ENCODE data around the gene PRDM2.

The PRDM2 gene

DNA sequence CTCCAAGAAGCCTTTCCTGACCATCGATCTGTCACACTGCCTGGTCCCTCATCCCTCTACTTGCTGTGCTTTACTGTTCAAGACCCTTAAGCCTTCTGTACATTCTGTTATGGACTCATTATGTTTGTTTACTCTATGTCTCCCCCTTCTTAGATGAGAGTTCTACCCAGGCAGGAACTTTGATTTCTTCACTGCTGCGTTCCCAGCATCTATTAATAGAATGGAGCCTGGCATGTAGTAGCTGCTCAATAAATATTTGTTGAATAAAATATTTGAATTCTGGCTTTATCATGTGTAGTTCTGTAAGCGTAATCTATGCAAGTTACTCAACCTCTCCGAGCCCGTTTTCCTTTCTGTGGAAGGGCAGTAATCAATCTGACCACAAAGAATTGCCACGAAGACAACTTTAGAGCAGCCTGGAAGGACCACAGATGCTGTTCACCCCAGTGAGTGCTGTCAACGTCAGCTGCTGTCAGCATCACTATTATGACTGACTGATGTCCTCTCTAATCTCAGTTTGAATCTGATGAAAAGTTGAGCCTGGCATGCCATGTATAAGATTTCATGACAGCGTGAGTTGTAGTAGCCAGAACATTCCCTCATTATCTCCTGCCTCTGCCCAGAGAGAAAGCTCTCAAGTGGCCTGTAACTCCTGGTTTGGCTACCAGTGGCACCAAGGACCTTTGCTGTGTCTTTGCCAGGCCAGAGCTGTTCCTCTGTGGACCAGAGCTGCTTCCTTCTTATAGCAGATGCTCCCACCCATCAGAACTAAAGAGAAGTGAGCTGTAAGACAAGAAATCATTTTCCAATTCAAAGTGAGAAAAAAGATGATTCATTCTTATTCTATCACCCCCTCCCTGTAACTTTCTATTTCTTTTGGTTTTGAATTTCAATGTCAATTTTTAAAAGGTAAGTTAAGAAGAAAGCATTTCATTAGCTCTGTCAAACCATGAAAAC lies 94.5 kb downstream of the PRDM2 start:
- DNase-seq: no peak

DNA sequence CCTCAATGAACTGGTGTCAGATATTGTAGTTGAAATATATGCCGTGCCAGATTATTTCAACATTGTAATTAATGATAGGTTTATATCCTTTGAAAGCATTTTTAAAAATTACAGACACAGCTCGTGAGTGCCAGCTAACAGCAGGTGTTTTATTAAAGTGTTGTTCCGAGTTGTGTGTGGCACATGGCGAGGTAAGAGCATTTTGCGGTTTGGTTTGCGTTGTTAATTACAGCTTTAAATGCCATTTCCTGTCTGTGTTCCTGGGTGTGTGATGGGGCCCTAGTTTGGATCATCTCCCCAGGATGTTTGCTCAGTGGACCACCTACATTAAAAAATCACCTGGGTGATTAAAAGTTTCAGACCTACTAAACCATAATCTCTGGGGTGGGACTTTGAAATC lies 97.4 kb downstream of the PRDM2 start:
- DNase-seq: no peak

DNA sequence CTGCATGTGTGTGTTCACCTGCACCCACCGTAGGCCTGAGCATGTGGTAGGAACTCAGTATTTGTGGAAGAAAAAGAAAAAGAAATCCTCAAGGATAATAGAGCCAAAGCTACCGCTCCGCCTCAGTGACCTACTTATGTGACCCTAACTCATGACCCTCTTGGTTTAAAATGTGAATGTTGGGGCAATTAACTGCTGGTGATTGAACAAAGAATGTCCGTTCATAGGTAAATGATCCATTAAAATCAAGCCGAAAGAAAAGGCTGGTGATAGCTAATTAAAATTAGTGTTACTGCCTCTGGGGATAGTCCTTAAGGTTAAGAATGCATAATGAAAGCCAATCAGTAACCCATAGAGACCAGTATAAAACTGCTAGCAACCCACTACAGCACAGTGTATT lies 98.1 kb downstream of the PRDM2 start:
- no peak for DNase-seq

DNA sequence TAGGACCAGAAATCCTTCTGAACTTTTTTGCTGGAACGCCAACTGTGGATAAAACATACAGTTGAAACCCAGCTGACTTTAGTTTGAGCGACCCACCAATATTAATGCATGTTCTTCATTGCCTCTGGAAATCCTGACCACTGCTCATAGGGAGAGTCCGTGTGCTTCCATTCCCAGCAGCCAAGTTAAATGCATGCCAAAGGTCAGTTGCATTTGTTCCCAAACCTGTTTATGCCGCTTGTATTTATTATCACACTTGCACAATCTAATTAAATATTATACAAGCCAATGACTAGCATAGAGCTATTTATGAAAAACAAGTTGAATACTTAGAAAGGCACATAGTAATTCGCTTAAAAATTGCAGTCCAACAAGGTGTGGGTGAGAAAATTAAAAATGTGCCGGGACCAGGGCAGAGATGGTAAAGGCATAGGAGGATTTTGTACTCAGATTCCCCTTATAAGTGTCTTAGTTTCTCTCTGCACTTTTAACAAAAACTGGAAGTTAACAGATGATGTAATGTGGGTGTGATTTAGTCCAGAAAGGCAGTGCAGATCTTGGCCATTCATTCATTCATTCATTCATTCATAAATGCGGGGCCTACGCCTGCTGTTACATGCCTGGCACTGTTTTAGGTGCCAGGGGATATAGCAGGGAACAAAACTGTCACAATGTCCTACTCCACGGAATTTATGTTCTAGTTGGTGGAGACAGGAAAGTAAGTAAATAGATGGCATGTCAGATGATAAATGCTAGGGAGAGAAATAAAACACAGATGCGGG lies 99.7 kb downstream of the PRDM2 start:
- DNase-seq: no peak

DNA sequence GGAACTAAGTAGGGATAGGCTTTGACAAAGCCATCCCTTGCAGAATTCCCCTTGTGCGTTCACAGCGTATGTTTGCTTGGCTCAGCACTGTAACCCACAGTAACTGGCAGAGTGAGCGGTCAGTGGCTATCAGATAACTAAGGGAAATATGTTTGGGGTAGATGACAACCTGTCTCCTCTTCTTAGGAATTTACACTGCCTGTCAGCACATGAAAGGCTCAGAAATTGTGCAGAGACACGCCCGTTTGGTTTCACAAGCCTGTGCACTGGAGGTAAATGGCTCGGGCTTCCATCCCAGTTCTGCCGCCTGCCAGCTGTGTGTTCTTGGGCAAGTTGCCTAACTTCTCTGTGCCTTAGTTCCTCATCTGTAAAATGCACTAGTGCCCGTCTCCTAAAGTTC lies 101.2 kb downstream of the PRDM2 start:
- DNase-seq: no peak

DNA sequence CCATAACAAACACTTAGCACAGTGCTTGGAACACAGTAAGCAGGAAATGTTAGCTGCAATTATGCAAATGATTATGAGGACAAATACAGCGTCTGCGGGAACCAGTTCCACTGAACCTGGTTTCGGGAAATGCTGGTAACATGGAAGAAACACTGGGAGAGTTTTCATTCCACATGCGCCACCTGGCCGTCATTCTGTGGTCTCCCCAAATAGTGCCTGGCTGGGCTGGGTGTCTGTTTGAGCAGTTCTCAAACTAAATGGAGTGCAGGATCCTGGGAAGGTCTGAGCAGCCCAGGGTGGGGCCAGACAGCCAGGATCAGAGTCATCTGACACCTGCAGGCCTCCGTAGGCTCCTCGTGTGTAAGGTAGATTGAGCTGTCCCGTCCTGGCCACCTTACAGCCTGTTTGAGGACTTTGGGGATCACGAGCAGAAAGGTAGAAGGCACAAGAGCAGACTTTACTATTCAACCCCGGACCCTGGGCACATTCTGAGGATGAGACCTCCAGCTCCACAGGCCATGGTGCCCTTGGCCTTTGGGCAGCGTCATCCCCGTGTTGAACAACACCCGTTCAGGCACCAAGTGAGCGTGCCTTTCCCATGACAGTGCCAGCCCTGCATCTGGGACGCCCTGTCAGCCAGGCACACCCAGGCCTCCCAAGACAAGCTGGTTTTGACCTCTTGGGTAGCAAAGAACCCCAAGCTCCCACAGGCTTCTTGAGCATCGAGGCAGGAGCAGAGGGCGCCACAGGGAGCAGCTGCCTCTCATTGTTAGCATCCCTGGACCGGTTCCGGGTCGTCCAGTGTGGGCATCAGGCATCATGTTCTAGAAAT lies 101.9 kb downstream of the PRDM2 start:
- DNase-seq: no peak

DNA sequence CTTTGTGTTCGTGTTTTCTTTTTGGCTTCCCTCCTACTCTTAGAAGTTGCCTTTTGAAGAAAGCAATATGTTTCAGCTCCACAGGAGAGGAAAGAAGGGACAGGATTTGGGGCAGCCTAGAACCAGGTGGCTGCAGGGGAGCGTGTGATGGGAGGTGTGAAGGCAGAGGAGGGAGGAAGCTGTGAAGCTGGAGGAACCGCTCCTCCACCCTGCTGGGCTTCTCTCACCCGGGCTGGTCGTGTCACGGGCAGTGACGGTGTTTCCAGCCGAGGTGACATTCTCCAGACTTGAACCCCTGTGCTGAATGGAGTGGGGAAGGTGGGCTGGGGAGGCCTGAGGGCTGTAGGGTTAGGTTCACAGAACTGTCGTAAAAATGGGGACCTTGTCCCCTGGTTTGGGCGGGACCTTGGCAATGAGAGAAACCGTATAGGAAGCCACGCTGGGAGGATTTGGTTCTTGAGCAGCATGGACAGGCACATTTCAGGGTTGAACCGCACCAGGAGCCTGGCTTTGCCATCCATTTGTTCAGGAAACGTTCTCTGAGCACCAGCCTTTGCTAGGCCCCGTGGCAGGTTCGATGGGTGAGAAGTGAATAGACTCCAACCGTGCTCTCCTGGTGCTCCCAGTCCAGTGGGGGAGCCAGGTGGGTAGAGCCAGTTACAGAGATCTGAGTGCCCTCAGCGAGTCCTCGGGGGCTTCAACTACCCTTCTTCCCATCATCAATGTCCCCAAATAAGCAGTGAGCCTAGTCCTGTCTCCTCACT lies 103.0 kb downstream of the PRDM2 start:
- DNase-seq: no peak

DNA sequence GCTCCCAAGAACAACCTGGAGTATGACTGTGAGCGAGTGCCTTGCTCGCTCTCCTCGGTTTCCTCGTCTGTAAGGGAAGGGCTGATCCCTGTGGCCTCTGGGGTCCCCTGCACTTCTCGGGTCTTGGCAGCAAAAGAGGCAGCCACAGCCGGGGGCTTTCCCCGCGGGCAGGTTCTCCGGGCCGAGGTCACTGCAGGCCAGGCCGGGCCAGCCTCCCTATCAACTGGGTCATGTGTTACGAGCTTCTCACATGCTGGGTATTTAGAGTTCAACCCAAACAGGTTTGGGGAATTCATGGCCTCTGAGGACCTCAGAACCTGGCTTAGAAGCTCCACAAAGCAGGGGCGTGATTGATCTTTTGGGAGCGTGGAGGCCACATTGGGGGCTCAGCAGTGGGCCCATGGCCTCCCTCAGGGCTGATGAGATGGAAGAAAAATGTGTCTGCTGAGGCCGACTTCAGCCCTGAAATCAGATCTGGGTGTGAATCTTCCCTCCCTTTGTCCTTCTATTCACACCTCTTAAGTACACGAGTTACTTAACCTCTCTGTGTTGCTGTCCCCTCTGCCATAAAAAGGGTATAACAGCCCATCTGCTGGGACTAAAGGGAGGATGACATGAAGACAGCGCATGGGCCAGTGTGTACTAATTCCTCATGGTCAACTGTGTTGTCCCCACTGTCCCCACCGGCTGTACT lies 103.7 kb downstream of the PRDM2 start:
- DNase-seq: no peak

DNA sequence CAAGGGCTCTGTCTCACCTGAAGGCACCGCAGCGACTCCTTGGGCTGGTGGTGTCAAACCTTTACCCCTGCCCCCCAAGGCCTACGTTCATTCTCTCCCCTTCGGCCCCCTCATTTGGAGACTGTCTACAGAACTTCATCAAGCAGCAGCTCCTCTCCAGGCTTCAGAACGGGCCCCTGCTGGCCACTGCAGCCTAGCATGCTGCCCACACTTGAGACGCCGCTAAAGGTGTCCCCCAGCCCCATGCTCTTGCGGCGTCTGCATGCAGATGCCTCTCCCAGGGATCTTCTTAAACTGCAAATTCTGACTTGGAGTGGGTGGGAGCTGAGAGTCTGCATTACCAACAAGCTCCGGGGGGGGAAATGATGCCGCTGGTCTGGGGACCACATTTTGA lies 104.2 kb downstream of the PRDM2 start:
- DNase-seq: no peak

DNA sequence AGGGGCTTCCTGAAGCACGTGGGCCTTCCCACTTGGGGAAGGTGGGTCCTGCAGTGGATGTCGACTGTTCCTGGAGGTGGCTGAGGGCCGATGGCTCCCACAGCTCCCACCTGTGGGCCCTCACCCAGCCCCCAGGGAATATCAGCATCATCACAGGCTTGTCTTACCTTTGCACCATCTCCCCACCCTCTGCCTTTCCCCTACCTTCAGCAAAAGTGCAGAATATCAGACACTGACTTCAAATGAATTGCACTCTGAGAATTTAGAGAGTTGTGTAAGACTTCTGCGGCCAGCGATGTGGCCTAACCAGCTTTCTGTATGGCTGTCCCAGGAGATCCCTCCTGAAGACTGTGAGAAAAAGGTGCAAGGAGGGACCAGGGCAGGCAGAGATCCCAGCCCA lies 105.4 kb downstream of the PRDM2 start:
- DNase-seq: no peak

DNA sequence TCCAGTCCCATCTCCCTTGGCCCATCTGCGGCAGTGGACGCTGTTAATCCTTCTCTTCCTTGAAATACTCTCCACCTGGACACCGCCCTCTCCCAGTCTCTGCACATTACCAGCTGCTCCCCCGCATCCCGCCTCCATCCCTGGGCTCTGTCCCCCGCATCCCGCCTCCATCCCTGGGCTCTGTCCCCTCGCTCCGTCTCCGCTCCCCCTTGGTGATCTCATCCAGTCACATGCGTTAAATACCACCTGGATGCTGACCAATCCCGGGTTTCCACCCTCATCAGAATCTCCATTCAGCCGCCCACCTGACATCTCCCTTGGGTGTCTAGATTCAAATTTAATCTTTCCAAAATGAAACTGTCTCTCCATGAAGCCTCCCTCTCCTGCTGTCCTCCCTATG lies 106.1 kb downstream of the PRDM2 start:
- no peak for DNase-seq

DNA sequence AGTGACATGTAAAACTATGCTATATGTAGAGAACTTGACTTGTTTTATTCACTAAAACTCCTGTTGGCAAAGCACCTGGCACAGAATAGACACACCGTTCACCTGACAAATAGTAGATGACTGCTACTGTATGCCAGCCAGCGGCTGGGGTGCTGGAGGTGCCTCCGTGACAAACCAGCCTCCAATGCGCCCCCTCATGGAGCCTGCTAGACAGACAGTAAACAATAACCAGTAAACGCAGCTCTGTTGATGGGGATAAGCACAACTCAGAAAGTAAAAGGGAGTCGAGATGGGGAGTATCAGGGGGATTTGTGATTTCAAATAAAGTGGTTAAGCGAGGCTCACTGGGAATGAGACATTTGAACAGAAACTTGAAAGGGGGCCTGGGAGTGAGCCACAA lies 107.2 kb downstream of the PRDM2 start:
- no peak for DNase-seq

DNA sequence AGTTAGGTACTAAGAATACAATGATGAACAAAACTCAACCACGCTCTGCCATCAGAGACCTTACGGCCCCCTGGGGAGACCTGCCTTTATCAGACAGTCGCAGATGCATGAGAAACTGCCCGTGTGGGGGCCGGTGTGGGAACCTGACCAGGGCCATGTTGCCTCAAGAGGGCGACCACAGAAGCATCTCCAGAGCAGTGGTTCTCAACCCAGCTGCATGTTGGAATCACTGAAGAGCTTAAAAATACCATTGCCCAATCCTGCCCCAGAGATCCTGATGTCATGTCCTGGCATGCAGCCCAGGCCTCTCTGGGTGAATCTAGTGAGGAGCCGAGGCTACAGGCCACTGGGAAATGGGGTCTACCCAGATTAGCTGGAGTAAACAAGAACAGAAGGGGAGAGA lies 108.7 kb downstream of the PRDM2 start:
- DNase-seq: no peak

DNA sequence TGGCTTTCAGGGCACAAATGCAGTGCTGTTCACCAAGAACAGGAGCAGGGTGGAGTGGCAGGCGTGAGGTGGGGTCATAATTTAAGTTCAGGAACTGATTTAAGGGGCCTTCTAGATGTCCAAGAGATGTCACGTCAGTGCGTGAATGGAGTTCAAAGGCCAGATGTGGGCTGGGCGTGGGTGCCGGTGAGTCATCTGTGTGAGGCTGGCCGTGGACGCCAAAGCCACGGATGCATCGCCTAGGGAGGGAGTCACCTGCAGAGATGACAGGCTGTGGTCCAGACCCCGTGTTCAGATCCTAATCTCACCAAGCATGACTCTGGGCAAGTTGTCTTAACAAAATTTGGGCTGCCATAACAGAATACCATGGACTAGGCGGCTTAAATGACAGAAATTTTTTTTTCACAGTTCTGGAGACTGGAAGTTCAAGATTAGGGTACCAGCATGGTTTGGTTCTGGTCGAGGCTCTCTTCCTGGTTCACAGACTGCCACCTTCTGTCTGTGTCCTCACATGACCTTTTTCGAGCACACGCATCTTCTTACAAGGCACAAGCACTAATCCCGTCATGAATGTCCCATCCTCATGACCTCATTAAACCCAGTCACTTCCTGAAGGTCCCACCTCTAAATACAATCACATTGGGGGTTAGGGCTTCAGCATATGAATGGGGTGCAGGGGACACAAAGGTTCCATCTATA lies 109.6 kb downstream of the PRDM2 start:
- no peak for DNase-seq

DNA sequence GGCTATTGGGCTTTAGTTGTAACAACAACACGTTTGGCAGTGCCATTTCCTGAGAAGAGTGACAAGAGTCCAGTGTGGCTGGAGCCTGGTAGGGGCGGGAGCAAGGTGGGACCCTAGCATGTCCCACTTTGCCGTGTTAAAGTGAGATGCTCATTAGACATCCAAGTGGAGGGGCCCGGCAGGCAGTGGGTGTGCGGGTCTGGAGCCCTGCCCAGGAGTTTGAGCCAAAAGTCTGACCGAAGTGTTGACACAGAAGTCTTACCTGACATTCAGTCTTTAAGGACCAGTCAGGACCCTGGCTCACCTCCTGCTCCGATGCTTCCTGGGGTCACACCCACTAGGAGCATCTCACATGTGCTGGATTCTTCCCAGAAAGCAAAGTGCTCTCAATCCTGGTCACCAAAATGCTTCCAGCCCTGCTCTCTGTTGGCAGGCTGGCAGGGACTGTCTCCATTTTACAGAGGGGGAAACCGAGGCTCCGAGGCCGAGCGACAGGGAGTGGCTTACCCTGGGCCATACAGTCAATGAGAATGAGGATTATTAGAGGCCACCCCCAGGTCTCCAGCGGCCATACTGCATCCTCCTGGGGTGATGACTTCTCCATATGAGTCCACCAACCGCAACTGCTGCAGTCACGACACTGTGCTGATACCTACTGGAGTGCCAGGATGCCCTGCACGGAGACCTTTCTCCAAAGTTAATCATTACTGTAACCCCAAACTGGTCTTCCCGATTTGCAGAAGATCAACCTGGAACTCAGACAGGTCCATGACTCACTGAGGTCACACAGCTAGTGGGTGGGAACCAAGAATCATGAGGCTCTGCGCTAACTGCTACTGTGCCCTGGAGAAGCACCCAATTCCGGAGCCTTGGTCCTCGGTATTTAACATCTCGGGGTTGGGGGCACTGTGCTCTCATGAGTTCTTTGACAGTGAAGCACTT lies 112.7 kb downstream of the PRDM2 start:
- no peak for DNase-seq

DNA sequence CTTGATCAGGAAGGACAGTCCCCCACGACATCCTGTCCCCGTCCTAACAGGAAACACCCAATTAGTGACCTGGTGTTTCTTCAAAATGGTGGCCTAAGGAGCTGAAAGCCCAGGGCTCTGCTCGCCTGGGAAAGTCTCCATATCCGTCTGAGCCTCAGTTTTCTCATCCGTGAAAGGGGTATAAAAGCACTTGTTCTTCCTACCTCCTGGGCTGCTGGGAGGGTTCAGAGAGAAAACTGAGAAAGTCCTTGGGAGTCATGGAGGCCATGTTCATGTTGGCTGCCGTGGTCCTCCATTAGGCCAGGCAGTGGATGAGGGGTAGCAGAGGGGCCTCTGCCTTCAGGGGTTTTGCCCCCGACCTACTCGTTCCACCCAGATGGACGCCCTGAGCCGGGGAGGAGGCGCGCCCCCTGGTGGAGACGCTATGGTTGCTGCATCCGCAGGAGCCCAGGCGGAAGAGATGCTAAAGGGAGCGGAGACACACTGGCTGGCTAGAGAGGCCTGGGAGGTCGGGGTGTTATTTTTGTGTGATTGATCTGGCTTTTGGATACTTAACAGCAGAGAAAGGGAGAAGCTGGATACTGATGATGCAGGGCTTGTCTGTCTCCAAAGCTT lies 113.5 kb downstream of the PRDM2 start:
- DNase-seq: peak; percentile 33

DNA sequence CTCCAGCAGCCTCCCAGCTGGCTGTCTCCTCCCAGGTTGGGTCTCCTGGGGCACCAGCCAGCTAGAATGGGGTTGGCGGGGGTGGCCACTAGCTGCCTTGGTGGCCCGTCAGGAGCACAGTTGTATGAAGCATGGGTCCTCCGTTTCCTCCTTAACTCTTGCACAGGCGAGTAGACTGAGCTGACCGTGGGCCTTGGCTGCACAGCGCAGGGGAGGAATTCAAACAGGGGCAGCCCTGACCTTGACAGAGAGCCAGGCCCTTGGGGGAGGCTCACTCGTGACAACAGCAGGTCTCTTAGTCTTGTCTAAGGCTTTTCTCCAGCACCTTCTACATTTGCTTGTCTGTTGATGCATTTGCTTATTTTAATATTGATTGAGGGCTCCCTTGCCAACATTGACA lies 114.1 kb downstream of the PRDM2 start:
- DNase-seq: no peak

DNA sequence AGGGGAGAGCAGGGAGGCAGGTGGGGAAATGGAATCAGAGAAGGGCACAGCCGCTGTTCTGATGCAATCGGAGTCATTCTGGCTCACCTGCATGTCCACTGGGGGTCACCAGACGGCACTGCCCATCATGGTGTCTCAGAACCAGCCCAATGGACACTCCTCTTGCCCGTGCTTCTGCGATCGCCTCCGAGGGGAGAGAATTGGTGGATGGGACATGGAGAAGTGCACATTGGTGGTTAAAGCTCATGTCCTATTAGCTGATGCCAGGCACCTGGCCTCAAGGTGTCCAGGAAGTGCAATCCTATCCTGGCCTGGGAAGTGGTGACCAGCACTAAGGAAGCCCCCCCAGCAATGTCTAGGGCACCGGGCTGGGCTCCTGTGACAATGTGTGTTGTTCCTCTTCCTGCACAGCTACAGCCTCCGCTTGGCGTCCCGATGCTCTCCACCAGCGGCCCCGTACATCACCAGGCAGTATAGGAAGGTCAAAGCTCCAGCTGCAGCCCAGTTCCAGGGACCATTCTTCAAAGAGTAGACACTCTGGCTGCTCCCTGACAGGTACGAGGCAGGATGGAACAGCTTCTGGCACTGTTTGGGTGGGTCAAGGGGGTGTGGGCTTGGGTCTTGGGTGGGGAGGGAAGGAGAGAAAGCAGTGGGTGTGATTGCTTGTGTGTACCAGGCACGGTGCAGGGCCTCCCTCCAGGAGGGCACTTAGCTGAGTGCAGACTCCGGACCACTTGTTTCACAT lies 116.2 kb downstream of the PRDM2 start:
- DNase-seq: no peak

DNA sequence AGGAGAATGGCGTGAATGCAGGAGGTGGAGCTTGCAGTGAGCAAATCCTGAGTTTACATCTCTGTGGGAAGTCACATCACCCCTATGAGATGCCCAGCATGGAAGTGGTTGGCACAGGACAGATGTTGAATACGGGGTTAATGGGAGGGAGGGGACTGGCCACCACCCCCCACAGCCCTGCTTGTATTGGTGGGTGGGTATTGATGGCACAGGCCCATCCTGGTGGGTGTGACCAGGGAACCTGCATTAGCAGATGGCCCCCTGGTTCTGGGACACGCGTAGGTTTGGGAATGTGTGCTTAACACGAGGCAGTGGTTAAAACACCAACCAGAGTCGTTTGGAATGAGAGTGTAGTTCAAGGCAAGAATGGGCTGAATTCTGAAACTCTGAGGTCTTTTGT lies 117.9 kb downstream of the PRDM2 start:
- DNase-seq: no peak
